ENCODE data around the gene TIMM23B. TPM values are rescaled to one million over a fixed set of nuclear protein-coding genes. Genes with fewer than 3 reads are reported as not detected.
"Not testable (repeated sequence)": the region's sequence is repeated elsewhere in the genome, so short reads cannot be mapped to it uniquely, and the experiment has no call there.

The TIMM23B gene
- total and polyA plus RNA-seq, 7 experiments from 2014 or later, result 11.8 to 34.0 (median 27.1) TPM

DNA sequence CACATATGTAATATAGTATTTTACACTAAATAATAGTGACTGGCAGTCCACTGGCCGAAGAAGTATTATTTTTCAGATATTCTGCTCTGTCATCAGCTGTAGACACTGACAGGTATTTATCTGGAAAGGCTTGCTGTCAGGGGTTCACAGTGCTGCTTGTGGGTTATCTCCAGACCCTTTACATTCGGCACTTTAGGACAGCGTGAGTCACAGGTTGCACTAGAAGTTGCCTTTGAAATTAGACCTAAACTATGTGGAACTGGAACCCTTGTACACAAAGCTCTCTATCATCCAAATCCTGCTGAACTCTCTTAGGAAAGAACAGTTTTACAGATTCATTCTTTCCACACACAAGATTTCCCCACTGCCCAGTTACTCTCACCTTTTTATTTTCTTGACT, 30.2 kb downstream of the TIMM23B start:
- H3K4me3 ChIP-seq (ENCODE audit: low read length); H3K27me3 Mint-ChIP-seq; H3K9me3 ChIP-seq (ENCODE audit: control insufficient read depth in 2 of 3, low read length in 3 of 3); CTCF ChIA-PET; H3K4me1 ChIP-seq (ENCODE audit: control insufficient read depth in 2 of 2, insufficient read depth in 2 of 2, low read length in 2 of 2); intact Hi-C loops (cut with micrococcal nuclease); H3K9me3 Mint-ChIP-seq; DNase-seq; H3K4me1 Mint-ChIP-seq; H3K36me3 ChIP-seq (ENCODE audit: control insufficient read depth in 2 of 3, insufficient read depth in 3 of 3, low read length in 3 of 3); POLR2A ChIA-PET; ATAC-seq; H3K27me3 ChIP-seq (ENCODE audit: control insufficient read depth in 2 of 2, insufficient read depth in 2 of 2, low read length in 2 of 2); H3K27ac Mint-ChIP-seq; H3K27ac ChIP-seq (ENCODE audit: low read depth, low read length); H3K4me3 Mint-ChIP-seq: not testable (repeated sequence)
- peaks cover 0 to 14% (median 0%) of the 10 kb centered on the region in 5 donors for H3K36me3 Mint-ChIP-seq

DNA sequence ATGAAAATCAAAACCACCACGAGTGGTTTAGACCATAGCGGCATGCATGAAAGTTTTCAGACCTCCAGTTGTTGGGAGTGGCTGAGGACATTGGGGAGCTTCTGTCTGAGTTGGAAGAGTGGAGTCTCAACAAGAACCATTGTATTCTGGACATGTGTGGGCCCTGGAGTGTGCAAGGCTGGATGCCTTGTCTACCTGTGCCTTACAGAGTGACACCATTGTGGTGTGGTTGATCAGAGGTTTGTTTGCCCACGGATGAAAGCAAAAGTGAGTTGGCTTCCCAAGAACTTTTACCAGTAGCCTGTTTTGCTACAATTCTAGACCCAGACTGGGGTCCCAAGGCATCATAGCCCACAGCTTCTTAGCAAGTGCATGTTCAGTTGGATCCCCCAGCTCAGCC, 35.9 kb downstream of the TIMM23B start:
- ATAC-seq, H3K27ac Mint-ChIP-seq: not testable (repeated sequence)

DNA sequence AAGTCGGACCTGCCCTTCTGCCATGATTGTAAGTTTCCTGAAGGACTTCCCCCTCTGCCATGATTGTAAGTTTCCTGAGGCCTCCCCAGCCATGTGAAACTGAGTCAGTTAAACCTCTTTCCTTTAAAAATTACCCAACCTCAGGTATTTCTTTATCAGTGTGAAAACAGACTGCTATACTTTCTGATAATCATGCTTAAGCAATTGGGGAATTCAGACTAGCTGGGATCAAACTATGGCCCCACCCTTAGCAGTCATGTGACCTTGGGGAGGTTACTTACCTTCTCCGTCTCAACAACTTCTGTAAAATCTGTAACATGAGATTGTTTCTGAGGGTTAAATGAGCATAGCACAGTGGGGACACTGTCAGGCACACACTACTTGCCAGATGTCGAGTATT, 45.4 kb downstream of the TIMM23B start:
- DNase-seq; CTCF ChIA-PET; H3K9me3 ChIP-seq (ENCODE audit: control insufficient read depth in 2 of 3, low read length in 3 of 3); H3K27ac Mint-ChIP-seq; H3K36me3 Mint-ChIP-seq; H3K27me3 ChIP-seq (ENCODE audit: control insufficient read depth in 2 of 2, insufficient read depth in 2 of 2, low read length in 2 of 2); H3K27ac ChIP-seq (ENCODE audit: low read depth, low read length); H3K4me1 Mint-ChIP-seq; H3K27me3 Mint-ChIP-seq; intact Hi-C loops (cut with micrococcal nuclease); H3K9me3 Mint-ChIP-seq; H3K36me3 ChIP-seq (ENCODE audit: control insufficient read depth in 2 of 3, insufficient read depth in 3 of 3, low read length in 3 of 3); H3K4me3 Mint-ChIP-seq; H3K4me3 ChIP-seq (ENCODE audit: low read length); ATAC-seq; POLR2A ChIA-PET; H3K4me1 ChIP-seq (ENCODE audit: control insufficient read depth in 2 of 2, insufficient read depth in 2 of 2, low read length in 2 of 2): not testable (repeated sequence)

More for the DNA sequence above, 35.9 kb downstream of the TIMM23B start:
- H3K27ac ChIP-seq (ENCODE audit: low read depth, low read length); intact Hi-C loops (cut with micrococcal nuclease); CTCF ChIA-PET; POLR2A ChIA-PET; H3K9me3 ChIP-seq (ENCODE audit: control insufficient read depth in 2 of 3, low read length in 3 of 3); H3K9me3 Mint-ChIP-seq; H3K4me1 Mint-ChIP-seq; H3K27me3 Mint-ChIP-seq; H3K4me3 ChIP-seq (ENCODE audit: low read length); H3K4me1 ChIP-seq (ENCODE audit: control insufficient read depth in 2 of 2, insufficient read depth in 2 of 2, low read length in 2 of 2); H3K4me3 Mint-ChIP-seq; H3K36me3 ChIP-seq (ENCODE audit: control insufficient read depth in 2 of 3, insufficient read depth in 3 of 3, low read length in 3 of 3); H3K27me3 ChIP-seq (ENCODE audit: control insufficient read depth in 2 of 2, insufficient read depth in 2 of 2, low read length in 2 of 2); DNase-seq: not testable (repeated sequence)
- H3K36me3 Mint-ChIP-seq, result peaks cover 3 to 17% (median 5%) of the 10 kb centered on the region in 5 donors

DNA sequence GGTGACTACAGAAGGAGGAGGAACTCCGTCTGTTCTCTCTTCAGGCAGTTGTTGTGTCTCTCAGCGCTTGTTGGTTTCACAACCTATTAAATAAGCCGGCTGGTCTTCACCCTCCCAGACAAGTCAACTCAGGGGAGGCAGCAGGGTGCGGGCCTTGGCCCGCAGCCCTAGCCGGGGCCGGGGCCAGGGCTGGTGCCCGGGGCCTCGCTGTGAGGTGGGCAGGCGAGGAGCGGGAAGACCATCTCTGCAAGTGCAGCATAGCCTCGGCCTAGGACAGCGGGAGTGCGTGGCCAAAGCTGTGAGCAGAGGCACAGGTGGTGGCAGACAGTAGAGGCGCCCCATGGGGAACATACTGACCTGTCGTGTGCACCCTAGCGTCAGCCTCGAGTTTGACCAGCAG, 46.5 kb downstream of the TIMM23B start, which contains the start of gene AGAP6:
Gene AGAP6, plus strand, starts transcription at position 31 of the 400 bp plus-strand sequence. Its CDS starts 310 bp downstream, at position 341.
- POLR2A ChIA-PET; H3K4me3 Mint-ChIP-seq; H3K27me3 ChIP-seq (ENCODE audit: control insufficient read depth in 2 of 2, insufficient read depth in 2 of 2, low read length in 2 of 2); H3K36me3 ChIP-seq (ENCODE audit: control insufficient read depth in 2 of 3, insufficient read depth in 3 of 3, low read length in 3 of 3); DNase-seq; intact Hi-C loops (cut with micrococcal nuclease); H3K9me3 Mint-ChIP-seq; ATAC-seq; H3K4me3 ChIP-seq (ENCODE audit: low read length); CTCF ChIA-PET; H3K36me3 Mint-ChIP-seq; H3K27ac Mint-ChIP-seq; H3K9me3 ChIP-seq (ENCODE audit: control insufficient read depth in 2 of 3, low read length in 3 of 3); H3K27me3 Mint-ChIP-seq; H3K27ac ChIP-seq (ENCODE audit: low read depth, low read length); H3K4me1 ChIP-seq (ENCODE audit: control insufficient read depth in 2 of 2, insufficient read depth in 2 of 2, low read length in 2 of 2); H3K4me1 Mint-ChIP-seq: not testable (repeated sequence)

DNA sequence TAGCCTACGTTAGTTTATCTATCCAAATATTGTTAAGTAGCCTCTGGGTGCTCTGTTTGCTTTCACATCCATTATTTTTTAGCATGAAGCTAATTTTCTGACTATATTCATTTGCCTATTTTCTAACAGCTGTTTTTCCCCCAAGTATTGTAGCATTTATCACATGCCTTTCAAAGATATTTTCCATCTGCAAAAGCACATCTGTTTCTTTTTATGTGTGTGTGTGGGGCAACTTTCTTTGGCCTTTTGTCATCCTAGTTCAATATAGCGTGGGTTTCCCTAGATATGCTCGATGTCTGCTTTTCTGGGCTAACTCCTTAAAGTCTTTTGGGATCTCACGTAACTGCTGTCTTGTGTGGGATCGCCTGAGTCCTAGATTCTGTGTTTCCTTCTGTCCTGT, 53.5 kb downstream of the TIMM23B start:
- H3K36me3 ChIP-seq (ENCODE audit: control insufficient read depth in 2 of 3, insufficient read depth in 3 of 3, low read length in 3 of 3); H3K4me3 ChIP-seq (ENCODE audit: low read length); H3K4me1 ChIP-seq (ENCODE audit: control insufficient read depth in 2 of 2, insufficient read depth in 2 of 2, low read length in 2 of 2); POLR2A ChIA-PET; H3K27ac ChIP-seq (ENCODE audit: low read depth, low read length); H3K36me3 Mint-ChIP-seq; H3K4me1 Mint-ChIP-seq; DNase-seq; H3K27ac Mint-ChIP-seq; H3K27me3 ChIP-seq (ENCODE audit: control insufficient read depth in 2 of 2, insufficient read depth in 2 of 2, low read length in 2 of 2); H3K4me3 Mint-ChIP-seq; CTCF ChIA-PET; H3K9me3 Mint-ChIP-seq; H3K27me3 Mint-ChIP-seq; ATAC-seq; intact Hi-C loops (cut with micrococcal nuclease); H3K9me3 ChIP-seq (ENCODE audit: control insufficient read depth in 2 of 3, low read length in 3 of 3): not testable (repeated sequence)

DNA sequence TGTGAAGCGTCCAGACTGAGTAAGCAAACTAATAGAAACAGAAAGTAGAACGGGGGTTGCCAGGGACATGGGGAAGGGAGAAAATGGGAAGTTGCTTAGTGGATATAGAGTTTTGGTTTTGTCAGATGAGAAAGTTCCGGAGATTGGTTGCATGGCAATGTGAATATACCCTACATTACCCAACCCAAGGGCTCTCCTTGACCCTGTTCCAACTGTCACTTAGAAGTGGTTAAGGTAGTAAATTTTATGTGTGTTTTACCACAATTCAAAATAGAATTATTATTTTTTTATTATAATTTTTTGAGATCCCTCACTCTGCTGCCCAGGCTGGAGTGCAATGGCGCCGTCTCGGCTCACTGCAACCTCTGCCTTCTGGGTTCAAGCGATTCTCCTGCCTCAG, 72.2 kb downstream of the TIMM23B start:
- POLR2A ChIA-PET, result not testable (repeated sequence)

GRCh38 chr10:50015596-50016220, 73.9 kb downstream of the TIMM23B start:
- H3K36me3 ChIP-seq (ENCODE audit: control insufficient read depth in 2 of 3, insufficient read depth in 3 of 3, low read length in 3 of 3); intact Hi-C loops (cut with micrococcal nuclease); H3K4me1 Mint-ChIP-seq; POLR2A ChIA-PET; H3K9me3 Mint-ChIP-seq; H3K27ac Mint-ChIP-seq; ATAC-seq; H3K9me3 ChIP-seq (ENCODE audit: control insufficient read depth in 2 of 3, low read length in 3 of 3); CTCF ChIA-PET; H3K4me3 Mint-ChIP-seq; H3K4me3 ChIP-seq (ENCODE audit: low read length); DNase-seq; H3K27me3 ChIP-seq (ENCODE audit: control insufficient read depth in 2 of 2, insufficient read depth in 2 of 2, low read length in 2 of 2); H3K4me1 ChIP-seq (ENCODE audit: control insufficient read depth in 2 of 2, insufficient read depth in 2 of 2, low read length in 2 of 2); H3K27me3 Mint-ChIP-seq; H3K27ac ChIP-seq (ENCODE audit: low read depth, low read length); H3K36me3 Mint-ChIP-seq: not testable (repeated sequence)

More for the DNA sequence above, 72.2 kb downstream of the TIMM23B start:
- H3K4me3 ChIP-seq (ENCODE audit: low read length); H3K27me3 ChIP-seq (ENCODE audit: control insufficient read depth in 2 of 2, insufficient read depth in 2 of 2, low read length in 2 of 2); H3K27ac Mint-ChIP-seq; H3K27me3 Mint-ChIP-seq; H3K4me1 Mint-ChIP-seq; H3K4me1 ChIP-seq (ENCODE audit: control insufficient read depth in 2 of 2, insufficient read depth in 2 of 2, low read length in 2 of 2); ATAC-seq; H3K9me3 ChIP-seq (ENCODE audit: control insufficient read depth in 2 of 3, low read length in 3 of 3); H3K36me3 ChIP-seq (ENCODE audit: control insufficient read depth in 2 of 3, insufficient read depth in 3 of 3, low read length in 3 of 3); H3K36me3 Mint-ChIP-seq; CTCF ChIA-PET; H3K9me3 Mint-ChIP-seq; H3K27ac ChIP-seq (ENCODE audit: low read depth, low read length); DNase-seq; H3K4me3 Mint-ChIP-seq; intact Hi-C loops (cut with micrococcal nuclease): not testable (repeated sequence)

Data from naive thymus-derived CD4-positive, alpha-beta T cell (primary cell).